Measurements from ENCODE around the gene FSTL5.

The FSTL5 gene

DNA sequence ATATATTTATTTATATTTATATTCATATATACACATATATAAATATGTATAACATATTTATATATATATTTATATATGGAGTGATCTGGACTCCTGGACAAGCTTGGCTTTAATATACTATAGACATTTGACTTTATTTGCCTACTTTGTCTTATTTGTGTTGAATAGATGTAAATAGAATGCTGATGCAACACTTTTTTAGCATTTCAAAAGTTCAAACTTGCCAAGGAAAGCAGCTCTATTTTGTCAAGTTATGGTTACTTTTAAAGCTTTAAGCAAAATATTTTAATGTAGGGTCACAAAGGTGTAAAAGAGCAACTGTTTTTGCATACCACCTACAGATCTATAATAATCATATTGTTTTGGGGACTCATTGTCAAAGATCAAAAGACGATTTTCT is 61.1 kb downstream of the FSTL5 start:
- no peak for DNase-seq

DNA sequence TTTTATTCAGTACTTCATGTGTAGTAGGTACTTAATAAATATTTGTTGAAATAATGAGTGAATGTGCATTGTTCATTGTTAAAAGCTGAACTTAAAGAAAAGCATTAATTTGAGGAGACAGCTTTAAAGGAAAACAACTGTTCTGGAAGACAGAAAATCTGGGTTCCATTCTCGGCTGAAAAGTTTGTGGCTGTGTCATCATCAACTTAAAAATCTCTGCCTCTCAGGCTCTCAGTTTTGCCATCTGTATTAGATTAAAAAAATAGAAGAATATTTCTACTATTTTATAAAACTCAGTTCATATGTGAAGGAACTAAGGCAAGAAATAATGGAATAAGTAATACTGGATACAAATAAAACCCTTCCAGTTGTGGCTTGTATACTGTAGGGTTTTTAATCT is 62.5 kb downstream of the FSTL5 start:
- DNase-seq, result no peak

DNA sequence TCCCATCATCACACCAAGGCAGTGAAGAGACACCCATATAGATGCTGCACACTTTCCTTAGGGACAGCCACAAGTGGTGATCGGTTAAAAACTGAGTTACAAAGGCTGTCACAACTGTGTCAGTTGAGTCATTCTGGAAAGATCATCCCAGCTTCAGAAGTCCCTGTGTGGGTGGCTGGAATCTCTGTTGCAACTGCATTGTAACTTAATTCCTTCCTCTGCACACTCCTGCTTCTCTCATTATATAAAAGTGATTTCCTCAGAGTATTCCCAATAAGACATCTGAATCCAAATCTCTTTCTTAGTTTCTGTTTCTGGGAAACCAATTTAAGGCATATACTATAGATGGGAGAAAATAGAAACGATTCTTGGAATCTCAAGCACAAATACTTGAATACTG is 88.1 kb downstream of the FSTL5 start:
- no peak for DNase-seq

DNA sequence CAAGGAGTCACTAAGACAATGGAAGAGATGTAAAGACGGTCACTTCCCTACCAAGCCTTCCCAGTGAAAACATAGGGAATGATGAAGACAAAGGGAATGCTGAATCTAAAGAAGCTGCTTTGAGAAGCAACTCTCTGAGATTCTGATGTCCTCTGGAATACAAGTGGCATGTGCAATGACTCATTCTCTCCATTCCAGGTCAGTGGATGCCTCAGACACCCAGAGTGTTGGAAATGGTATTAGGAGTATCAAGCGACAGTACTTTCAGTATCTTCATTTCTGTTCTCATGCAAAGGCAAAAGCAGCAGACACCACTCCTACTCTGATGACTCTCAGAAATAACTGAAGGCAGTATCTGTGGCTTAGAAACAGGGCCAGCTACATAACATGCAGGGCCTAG is 102.6 kb downstream of the FSTL5 start:
- no peak for DNase-seq

DNA sequence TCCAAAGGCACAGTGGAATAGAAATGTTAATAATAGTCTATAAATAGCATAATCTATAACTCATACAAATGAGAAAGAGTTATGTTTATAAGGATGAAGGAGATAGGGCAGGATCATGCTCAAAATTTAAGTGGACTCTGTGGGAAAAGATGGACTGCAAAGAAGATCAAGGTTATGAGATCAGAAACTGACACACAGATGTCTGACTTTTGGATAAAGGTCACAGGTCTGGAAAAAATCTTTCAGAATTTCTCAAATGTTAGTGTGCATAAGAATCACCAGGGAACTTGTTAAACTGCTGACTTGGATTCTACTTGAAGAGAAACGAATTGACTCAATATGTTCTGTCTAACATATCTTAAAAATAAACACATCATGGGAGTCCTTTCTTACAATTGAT is 104.1 kb downstream of the FSTL5 start:
- DNase-seq, result no peak

DNA sequence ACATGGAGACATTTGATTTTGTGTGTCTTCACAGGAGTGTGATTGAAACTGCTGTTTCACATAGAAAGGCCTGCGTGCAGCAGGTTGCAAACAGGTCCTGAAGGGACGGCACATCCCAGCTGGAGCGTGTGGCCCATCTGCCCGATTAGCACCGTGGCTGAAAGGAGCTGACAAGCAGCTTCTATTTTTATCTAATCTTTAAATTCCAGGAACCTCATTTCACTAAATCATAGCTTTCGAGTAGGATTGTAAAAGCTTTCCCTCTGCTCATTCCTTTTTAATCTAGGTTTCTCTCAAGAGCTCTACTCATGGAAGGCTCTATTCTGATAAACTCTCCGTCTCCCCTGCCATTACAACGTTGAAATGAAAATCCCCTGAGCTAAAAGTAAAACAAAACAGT is 106.8 kb downstream of the FSTL5 start:
- no peak for DNase-seq

DNA sequence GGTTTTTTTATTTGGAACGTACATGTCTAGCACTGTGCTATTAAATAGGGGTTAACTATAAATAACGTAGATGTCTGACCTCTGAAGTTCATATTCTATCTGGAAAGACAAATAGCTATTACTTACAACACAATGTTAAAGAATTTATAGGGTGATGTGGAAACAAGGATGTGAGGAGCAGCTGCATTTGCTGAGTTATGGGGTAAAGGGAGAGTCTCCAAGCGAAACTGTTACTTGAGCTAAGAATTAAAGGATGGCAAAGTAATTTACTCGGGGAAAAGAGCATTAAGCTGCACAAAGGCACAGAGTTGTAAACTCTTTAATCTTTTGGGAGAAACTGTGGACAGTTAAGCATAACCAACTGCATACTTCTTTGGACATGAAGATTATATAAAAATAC is 117.7 kb downstream of the FSTL5 start:
- DNase-seq, result no peak

DNA sequence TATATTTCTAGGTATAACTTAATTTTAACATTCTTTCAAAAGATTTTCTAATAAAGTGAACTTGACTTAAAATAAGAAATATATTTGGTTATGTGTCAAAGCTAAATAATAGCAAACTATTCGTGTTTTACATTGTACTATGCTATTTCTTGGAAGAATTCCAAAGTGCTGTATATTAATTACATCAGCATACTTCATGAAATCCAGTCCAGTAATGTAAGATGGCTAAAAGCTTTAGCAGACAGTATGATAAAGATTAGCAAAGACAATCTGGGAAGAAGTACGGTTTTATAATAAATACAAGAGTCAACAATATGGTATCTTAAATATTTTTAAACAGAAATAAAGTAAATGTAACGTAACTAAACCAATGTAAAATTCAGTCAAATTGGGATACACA is 125.7 kb downstream of the FSTL5 start:
- no peak for DNase-seq

DNA sequence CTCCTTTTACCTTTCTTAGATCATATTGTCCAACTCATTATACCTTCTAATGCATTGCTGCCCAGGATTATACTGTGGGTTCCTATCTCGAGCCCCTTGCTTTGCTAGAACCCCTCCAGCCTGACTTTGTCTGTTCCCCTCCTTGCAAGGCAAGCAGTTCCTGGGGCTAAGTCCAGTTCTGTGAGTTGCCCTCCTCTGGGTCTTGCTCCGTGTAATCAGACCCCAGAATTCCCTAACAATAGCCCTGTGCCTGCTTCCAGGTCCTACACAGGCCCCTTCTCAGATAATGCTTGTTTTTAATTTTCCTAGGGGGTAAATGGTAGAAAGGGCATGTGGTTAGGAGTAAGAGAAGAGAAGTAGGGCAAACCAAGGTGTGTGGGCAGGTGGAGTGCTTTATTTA is 145.9 kb downstream of the FSTL5 start:
- no peak for DNase-seq

DNA sequence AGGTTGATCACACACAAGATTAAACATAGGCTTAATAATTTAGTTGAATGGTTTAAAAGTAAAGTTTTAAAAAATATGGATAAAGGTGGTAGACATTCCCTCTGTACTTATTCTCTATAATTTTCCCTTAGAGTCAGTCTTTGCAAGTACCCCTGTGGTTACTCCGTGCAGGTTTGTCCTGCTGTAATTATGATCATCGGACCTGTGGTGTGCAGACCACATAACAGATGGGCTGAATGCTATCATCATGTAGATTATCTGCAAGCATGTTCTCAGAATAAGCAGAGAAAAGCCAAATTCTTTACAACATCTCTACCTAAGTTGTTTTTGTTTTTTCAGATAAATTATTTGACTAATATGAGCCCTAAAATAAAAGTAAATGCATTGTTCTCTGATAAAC is 146.8 kb downstream of the FSTL5 start:
- no peak for DNase-seq

DNA sequence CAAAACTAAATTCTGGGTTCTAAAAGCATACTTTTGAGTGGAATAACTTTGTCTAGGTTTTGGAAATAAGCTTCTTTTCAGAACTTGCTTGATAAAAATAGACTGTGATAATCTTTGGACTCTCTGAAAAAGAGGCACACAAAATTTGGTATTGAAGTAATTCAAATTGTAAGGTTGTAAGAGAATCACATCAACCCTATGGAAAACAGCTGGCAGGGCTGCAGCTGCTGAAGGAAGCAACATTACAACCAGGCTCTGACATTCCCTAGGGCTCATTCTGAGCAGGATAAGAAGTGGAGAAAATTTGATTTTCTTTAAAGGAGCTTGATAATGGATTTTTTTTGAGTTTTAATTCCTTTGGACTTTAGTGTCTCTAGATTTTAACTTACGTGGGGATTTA is 147.6 kb downstream of the FSTL5 start:
- DNase-seq, result no peak

DNA sequence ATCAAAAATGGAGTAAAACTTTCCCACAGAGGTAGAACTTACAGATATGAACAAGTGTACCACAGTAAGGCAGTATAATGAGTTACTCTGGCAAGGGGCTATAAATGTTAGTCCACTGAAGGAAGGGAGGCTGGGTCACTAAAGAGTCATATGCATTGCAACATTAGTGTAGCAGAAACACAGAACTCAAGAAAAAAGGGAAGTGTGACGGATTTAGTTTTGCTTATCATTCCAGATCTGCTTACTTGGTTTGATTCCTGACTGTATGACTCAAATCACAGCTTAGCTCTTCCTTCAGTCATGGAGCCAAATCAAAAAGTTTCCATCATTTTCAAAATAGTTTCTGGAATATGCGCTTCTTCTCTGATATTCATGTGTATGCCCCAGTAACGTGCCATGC is 148.7 kb downstream of the FSTL5 start:
- no peak for DNase-seq

DNA sequence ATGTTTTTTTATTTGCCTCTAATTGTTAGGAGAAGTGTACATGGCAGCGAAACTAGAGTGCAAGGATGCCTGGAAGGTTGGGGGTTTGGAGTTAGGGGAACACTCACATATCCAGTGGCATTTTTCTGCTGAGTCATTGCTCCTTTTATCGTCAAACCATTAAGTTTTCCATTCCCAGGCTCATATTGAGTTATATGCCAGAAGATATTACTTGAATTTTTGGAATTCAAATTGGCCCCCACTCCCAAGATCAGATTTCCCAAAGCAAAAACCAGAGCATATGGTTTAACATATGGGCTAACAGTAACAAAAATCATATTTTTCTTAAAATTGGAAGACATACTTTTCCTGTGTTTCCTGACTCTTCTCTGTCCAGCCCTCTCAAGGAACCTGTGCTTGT is 152.7 kb downstream of the FSTL5 start:
- no peak for DNase-seq

DNA sequence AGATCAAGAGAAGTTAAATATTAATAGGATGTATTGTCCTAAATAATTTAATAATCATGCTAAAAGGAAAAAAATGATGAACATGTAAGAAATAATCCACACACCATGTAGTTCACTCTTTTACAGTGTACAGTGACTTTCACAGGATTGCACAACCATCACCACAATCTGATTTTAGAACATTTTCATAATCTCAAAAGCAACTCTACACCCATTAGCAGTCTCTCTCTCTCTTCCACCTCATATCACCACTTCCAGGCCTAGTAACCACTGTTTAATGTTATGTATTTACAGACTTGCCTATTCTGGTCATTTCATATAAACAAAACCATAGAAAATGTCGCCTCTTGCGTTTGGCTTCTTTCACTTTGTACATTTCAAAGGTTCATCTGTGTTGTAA is 153.4 kb downstream of the FSTL5 start:
- DNase-seq, result no peak

DNA sequence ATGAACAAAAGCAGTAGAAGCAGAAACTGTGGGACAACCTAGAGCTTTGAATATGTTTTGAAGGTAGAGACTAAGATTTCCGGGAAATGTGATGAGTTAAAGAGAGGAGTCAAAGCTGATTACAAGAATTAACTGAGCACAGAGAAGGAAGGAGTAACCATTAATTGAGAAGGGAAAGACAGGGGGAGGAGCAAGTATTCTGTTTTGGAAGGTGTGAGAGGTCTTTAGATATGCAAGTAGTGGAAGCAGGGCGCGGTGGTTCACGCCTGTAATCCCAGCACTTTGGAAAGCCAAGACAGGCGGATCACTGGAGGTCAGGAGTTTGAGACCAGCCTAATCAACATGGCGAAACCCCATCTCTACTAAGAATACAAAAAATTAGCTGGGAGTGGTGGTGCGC is 171.5 kb downstream of the FSTL5 start:
- no peak for DNase-seq

DNA sequence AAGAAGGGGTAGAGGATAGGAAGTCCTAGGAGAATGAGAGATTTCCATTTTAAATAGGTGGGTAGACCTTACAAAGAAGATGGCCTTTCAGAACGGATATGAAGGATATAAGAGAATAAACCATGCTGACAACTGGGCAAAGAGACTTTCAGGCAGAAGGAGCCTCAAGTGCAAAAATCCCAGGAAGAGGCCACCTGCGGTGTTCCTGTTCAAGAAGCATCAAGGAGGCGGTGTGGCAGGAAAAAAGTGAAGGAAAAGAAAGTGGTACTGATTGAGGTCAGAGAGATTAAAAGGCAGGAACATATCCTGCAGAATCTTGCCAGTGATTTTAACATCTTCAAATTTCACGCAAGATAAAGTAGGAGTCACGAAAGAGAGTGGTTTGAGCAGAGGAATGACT is 172.0 kb downstream of the FSTL5 start:
- DNase-seq, result no peak

DNA sequence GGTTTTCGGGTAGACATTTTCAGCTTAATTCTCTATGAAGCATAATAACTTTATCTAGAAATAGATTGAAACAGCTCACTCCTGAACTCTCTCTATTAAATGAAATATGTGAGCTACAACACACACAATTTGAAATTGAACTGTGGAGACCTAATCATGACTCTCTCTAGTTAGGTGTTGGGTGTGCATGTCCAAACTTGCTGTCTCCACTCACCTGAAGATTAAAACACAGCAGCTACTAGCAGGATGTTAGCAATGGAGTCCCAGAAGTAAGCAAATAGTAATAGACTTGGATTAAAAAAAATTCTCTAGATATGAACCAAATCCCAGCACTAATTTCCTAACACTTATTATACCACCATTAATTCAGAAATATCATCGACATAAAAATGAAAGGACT is 173.1 kb downstream of the FSTL5 start:
- no peak for DNase-seq

DNA sequence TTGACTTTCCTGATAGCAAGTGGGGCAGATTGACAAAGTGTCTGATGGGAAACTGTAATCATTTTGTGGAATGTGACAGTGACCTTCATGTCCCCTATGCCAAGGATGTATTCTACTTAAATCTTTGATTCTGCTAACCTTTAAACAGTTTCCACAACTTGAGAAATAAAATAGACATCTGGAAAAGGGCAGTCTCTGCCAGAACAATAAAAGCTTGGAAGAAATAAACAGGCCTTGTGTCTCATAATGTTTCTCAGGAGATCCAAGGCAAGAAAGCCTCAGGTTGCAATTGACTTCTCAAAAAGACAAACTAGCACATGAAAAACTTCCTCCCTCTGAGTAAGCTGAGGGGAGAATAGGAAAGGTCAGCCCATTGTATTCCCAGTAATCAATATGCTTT is 174.9 kb downstream of the FSTL5 start:
- no peak for DNase-seq

DNA sequence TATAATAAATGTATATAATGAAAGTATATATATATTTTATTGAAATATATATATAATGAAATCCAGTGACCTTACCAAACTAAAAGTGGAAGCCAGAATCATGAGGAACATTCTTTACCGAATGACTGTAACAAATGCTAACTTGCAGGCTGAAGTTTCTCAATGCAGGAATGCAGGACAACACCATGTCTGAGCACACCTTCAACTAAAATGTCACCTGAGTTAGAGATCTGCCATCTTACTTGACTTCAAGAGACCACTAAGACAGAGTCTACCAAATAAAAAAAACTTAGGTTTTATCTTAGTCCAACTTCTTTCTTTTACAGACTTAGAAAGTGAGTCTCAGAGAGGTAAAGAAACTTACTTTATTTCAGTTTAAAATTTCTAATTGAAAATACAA is 176.2 kb downstream of the FSTL5 start:
- DNase-seq, result no peak

DNA sequence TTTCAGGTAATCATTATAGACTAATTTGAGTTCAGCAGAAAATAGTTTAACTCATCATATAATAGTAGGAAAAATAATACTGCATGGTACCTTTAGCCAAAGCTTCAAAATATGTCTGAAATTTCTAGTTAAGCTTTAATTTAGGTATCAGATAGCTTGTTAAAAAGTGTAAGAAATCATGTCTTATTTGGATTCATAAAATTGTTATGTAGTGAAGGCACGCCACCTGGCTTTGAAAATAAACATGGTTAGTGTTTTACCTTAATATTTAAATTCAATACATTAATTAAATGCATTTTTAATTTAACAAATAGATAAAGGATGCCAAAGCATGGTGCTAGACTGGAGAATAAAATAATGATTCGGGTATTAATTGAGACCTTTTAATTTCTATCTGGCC is 211.4 kb downstream of the FSTL5 start:
- no peak for DNase-seq

DNA sequence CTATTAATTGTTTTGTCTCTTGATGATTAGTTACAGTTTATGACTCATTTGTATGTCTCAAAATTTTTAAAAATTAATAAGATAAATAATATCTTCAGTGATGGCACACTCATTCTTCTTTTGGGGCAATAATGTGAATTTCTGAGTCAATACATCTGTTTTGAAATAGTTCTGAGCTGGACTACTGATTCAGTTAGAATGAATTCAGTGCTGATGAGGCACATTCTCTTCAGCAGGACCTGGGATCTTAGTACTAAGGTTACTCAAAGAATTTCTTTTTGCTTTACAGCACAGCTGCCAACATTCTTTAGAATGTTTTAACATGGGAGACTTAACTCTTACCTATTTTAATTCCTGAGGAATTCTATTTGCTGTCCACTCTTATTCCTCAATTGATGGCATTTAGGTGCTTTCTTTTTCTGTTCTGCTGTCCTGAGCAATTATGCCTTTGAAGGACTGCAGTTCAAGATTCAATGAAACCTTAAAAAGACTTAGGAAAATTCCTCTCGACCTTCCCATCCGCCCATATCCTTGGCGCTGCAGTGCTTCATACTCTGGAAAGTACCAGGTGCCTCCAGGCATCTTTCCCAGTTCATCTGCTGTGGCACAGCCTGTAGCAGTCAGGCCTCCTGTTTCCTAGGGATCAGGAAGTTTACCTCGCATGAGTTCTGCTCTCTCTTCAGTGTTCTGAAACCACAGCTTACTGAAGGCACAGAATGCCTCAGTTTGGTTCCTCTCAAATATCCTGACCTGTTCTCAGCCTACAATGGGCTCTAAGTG is 213.7 kb downstream of the FSTL5 start:
- DNase-seq, result no peak

DNA sequence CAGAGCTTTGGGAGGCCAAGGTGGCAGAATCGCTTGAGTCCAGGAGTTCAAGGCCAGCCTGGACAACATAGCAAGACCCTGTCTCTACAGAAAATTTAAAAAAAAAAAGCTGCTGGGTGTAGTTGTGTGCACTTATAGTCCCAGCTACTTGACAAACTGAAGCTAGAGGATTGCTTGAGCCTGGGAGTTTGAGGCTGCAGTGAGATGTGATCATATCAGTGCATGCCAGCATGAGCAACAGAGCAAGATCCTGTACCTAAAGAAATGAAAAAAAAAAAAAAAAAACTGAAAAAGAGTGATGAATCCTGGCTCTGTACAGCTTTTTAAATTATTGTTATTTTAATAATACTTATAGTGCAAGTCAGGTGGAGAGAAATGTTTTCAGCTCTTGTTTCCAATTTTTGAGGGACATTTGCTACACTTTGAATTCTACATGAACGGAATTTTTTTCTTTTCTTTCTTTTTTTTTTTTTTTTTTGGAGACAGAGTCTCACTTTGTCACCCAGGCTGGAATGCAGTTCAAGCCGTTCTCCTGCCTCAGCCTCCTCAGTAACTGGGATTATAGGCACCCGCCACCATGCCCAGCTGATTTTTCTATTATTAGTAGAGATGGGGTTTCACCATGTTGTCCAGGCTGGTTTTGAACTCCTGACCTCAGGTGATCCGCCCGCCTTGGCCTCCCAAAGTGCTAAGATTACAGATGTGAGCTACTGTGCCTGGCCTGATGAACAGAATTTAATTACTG is 215.6 kb downstream of the FSTL5 start:
- no peak for DNase-seq

DNA sequence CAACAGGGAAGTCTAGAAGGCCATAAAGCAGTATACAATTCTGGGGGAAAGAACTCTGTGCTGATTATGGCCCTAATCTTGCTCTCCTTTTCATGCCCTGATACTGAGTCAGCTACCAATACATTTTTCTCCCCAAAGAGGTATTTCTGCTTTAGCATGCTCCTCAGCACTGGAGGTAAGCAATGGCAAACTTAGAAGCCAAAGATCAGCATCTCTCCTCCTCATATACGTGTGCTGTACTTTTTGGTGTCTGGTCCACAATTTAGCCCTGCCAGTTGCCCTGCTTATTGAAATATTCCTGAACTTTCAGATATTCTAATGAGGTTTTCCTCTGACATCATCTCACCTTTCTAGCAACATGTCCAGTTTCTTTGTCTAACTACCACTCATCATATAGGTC is 226.2 kb downstream of the FSTL5 start:
- no peak for DNase-seq

DNA sequence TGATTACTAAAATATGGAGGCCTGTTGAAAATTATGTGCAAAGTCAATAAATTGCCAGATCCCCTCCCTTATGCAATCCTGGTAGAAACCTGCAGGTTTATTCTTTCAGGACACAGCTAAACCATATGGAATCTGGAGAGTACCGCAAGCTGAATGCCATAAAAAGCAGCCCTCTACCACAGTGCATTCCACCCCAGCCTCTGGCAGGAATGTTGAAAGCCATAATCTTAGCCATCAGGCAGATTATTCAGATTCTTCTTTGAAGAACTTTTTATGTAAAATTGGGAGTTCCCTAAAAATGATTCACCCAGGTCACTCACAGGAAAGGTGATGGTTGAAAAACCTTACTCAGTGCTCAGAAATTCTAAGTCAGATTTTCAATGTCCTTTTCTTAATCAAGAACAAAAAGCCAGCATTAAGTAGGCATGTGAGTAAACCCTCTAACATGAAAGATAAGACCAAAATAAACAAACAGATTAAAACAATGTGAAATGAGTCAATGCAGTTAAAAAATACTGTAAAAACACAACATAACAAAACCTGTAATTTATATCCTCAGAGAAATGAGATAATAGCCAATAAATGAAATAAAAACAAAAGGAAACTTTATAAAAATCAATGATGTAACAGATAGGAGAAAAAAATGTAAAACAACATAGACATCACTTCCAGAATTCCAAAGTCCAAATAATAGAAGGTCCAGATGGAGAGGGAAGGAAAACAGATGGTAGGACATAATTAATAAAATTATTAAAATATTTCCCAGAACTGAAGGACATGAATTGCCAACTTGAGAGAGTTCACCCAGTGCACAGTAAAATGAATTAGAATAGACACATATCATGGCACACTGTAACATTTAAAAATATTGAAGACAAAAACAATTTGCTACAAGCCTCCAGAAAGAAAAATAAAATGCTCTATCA is 226.9 kb downstream of the FSTL5 start:
- DNase-seq, result no peak
